ENCODE results near the gene PI4KA.

DNA sequence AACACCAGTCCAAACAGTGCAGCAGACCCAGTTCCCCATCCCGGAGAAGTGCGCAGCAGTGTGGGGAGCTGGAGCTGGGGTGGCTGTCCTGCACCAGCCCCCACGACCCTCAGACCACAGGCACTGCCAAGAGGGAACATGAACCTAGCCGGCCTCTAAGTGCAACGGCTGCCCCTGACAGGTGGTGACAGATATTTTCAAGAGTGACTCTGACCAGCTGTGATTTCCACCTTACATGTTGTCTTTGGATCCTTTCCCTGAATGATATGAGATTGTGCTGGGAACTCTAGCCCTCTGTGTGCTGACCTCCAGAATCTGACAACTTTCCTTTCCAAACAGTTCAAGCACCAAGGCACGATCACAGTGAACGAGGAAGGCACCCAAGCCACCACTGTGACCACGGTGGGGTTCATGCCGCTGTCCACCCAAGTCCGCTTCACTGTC is 72.1 kb downstream of the PI4KA start:
- TF ChIP-seq TAF1 (IDR thresholded peaks at IDR 0.05; ENCODE audit: low read depth) (no peak), FOXM1 (IDR thresholded peaks at IDR 0.05; ENCODE audit: borderline replicate concordance, low read depth) (no peak), REST (IDR thresholded peaks at IDR 0.05; ENCODE audit: low read depth) (no peak), RAD21 (IDR thresholded peaks at IDR 0.05; ENCODE audit: low read depth) (no peak), CEBPB (IDR thresholded peaks at IDR 0.05) (no peak), ZBTB7A (IDR thresholded peaks at IDR 0.05; ENCODE audit: low read depth) (no peak), NFIC (IDR thresholded peaks at IDR 0.05) (no peak)
